GM19372 (cell line): ENCODE data around the gene PCSK7.
A peak's percentile ranks its signal among the peaks of the same experiment; 100 is the strongest.
"Not testable (repeated sequence)": the region's sequence is repeated elsewhere in the genome, so short reads cannot be mapped to it uniquely, and the experiment has no call there.

Source experiments
- ATAC-seq: cut with Tn5 transposase; IDR thresholded peaks from one replicate; pipeline ENCODE4 v1.9.1; 2021; ENCODE audit warnings: mild to moderate bottlenecking, low read depth, moderate library complexity; ENCODE audit not compliant: unreplicated experiment

Gene PCSK7

GRCh38 chr11:117186431-117186761 lies 45.5 kb downstream of the PCSK7 start:
- no peak for ATAC-seq

GRCh38 chr11:117185736-117186430 lies 46.0 kb downstream of the PCSK7 start:
- ATAC-seq = no peak

GRCh38 chr11:117183724-117184349 lies 48.0 kb downstream of the PCSK7 start:
- no peak for ATAC-seq

GRCh38 chr11:117183178-117183577 lies 48.7 kb downstream of the PCSK7 start:
- not testable (repeated sequence) for ATAC-seq

- no peak for ATAC-seq
These were observed 49.3 kb downstream of the PCSK7 start for GRCh38 chr11:117182551-117182935.

GRCh38 chr11:117181586-117182550 lies 50.0 kb downstream of the PCSK7 start:
- no peak for ATAC-seq

- ATAC-seq = no peak
These were observed 51.0 kb downstream of the PCSK7 start for GRCh38 chr11:117180661-117181585.

GRCh38 chr11:117180020-117180419 lies 51.9 kb downstream of the PCSK7 start:
- ATAC-seq = no peak

GRCh38 chr11:117179048-117179999 lies 52.5 kb downstream of the PCSK7 start:
- peak; percentile 25 for ATAC-seq

GRCh38 chr11:117178210-117179034 lies 53.5 kb downstream of the PCSK7 start, which contains the start of gene SIDT2:
Gene SIDT2, plus strand, starts transcription at chr11:117178743. Its CDS starts 521 bp downstream, at chr11:117179264.
- peak; percentile 94 for ATAC-seq

GRCh38 chr11:117177534-117178209 lies 54.2 kb downstream of the PCSK7 start:
- ATAC-seq = no peak

- ATAC-seq = no peak
These were observed 55.7 kb downstream of the PCSK7 start for GRCh38 chr11:117176186-117176585.

GRCh38 chr11:117175781-117176180 lies 56.1 kb downstream of the PCSK7 start:
- ATAC-seq = no peak

GRCh38 chr11:117175104-117175503 lies 56.8 kb downstream of the PCSK7 start:
- ATAC-seq = no peak

- no peak for ATAC-seq
These were observed 59.0 kb downstream of the PCSK7 start for GRCh38 chr11:117172724-117173421.

- ATAC-seq = no peak
These were observed 60.3 kb downstream of the PCSK7 start for GRCh38 chr11:117171404-117172061.
